Measurements from ENCODE around the gene NAB1. TPM values are rescaled to one million over a fixed set of nuclear protein-coding genes. Genes with fewer than 3 reads are reported as not detected.

Gene NAB1
- total RNA-seq, 1 experiment from 2014 or later: 40.2 TPM

DNA sequence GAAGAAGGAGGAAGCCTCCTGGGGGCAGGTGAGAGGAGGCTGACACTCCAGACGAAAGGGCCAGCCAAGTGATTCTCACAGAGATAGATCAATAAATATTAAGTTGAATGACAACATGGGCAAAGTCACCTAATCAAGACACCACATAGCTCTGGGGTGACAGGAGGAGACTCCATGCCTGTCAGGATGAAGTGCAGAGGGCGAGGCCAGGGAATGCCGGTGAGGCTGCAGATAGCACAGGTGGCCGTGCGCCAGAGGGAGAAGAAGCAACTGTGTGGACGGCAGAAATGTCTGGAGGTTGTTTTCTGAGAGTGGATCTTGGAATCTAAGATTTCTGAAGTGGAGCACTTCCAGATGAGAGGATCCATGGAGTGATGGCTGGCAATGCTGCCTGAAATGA is 71.4 kb downstream of the NAB1 start:
- in situ Hi-C loops (cut with HindIII; ENCODE audit: low pct_unique_long_range_greater_than_20kb, low sequenced_read_pairs) (no loop called here), intact Hi-C loops (cut with micrococcal nuclease; ENCODE audit: unreplicated experiment) (no loop called here)
- BruUV-seq (replicated peaks): no TSS peak
- H3K4me1 ChIP-seq (ENCODE audit: control insufficient read depth, insufficient read depth, low read length): peaks cover 9% of the 10 kb centered on the region
- no peaks in the 10 kb centered on the region for H3K36me3 ChIP-seq (ENCODE audit: control insufficient read depth, insufficient read depth, low read length)
- H3K27me3 ChIP-seq (ENCODE audit: control insufficient read depth, insufficient read depth, low read length): no peaks in the 10 kb centered on the region
- H3K27ac ChIP-seq (ENCODE audit: low read length): no peak overlapping the region
- no peak for ATAC-seq
- H3K9me3 ChIP-seq (ENCODE audit: control insufficient read depth, insufficient read depth, low read depth, low read length): no peaks in the 10 kb centered on the region
- CTCF ChIA-PET: interaction anchor here (0.7 kb wide), 1 partner anchor 376 kb away, joined by 3 read pairs; no protein-coding TSS in a partner anchor
- TF ChIP-seq POLR2AphosphoS5 (IDR thresholded peaks at IDR 0.05; ENCODE audit: low read depth, low read length) (no peak), TCF7L2 (IDR thresholded peaks at IDR 0.05; ENCODE audit: low read depth, low read length) (no peak), SIN3A (IDR thresholded peaks at IDR 0.05; ENCODE audit: borderline replicate concordance, insufficient read depth, low read depth, low read length) (no peak)
- TF ChIP-seq, protein P1, sequence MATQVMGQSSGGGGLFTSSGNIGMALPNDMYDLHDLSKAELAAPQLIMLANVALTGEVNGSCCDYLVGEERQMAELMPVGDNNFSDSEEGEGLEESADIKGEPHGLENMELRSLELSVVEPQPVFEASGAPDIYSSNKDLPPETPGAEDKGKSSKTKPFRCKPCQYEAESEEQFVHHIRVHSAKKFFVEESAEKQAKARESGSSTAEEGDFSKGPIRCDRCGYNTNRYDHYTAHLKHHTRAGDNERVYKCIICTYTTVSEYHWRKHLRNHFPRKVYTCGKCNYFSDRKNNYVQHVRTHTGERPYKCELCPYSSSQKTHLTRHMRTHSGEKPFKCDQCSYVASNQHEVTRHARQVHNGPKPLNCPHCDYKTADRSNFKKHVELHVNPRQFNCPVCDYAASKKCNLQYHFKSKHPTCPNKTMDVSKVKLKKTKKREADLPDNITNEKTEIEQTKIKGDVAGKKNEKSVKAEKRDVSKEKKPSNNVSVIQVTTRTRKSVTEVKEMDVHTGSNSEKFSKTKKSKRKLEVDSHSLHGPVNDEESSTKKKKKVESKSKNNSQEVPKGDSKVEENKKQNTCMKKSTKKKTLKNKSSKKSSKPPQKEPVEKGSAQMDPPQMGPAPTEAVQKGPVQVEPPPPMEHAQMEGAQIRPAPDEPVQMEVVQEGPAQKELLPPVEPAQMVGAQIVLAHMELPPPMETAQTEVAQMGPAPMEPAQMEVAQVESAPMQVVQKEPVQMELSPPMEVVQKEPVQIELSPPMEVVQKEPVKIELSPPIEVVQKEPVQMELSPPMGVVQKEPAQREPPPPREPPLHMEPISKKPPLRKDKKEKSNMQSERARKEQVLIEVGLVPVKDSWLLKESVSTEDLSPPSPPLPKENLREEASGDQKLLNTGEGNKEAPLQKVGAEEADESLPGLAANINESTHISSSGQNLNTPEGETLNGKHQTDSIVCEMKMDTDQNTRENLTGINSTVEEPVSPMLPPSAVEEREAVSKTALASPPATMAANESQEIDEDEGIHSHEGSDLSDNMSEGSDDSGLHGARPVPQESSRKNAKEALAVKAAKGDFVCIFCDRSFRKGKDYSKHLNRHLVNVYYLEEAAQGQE (IDR thresholded peaks at IDR 0.05; ENCODE audit: insufficient read depth in 1 of 2, low read depth in 2 of 2, low read length in 1 of 2): no peak
- TF ChIP-seq, protein P2, sequence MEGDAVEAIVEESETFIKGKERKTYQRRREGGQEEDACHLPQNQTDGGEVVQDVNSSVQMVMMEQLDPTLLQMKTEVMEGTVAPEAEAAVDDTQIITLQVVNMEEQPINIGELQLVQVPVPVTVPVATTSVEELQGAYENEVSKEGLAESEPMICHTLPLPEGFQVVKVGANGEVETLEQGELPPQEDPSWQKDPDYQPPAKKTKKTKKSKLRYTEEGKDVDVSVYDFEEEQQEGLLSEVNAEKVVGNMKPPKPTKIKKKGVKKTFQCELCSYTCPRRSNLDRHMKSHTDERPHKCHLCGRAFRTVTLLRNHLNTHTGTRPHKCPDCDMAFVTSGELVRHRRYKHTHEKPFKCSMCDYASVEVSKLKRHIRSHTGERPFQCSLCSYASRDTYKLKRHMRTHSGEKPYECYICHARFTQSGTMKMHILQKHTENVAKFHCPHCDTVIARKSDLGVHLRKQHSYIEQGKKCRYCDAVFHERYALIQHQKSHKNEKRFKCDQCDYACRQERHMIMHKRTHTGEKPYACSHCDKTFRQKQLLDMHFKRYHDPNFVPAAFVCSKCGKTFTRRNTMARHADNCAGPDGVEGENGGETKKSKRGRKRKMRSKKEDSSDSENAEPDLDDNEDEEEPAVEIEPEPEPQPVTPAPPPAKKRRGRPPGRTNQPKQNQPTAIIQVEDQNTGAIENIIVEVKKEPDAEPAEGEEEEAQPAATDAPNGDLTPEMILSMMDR (IDR thresholded peaks at IDR 0.05): no peak
- H3K4me3 ChIP-seq (ENCODE audit: low read depth in 2 of 2, low read length in 2 of 2): no peak overlapping the region
- DNase-seq (ENCODE audit: low read depth, low spot score): no peak
- POLR2A ChIA-PET: no interaction called here

GRCh38 chr2:190720691-190721090 is 71.8 kb downstream of the NAB1 start:
- no peak for DNase-seq (ENCODE audit: low read depth, low spot score)
- no peak for ATAC-seq
- no TSS peak for BruUV-seq (replicated peaks)
- Histone ChIP-seq H3K27me3 (ENCODE audit: control insufficient read depth, insufficient read depth, low read length) (no peaks in the 10 kb centered on the region), H3K27ac (ENCODE audit: low read length) (no peak overlapping the region), H3K9me3 (ENCODE audit: control insufficient read depth, insufficient read depth, low read depth, low read length) (no peaks in the 10 kb centered on the region), H3K36me3 (ENCODE audit: control insufficient read depth, insufficient read depth, low read length) (no peaks in the 10 kb centered on the region), H3K4me1 (ENCODE audit: control insufficient read depth, insufficient read depth, low read length) (peaks cover 9% of the 10 kb centered on the region), H3K4me3 (ENCODE audit: low read depth in 2 of 2, low read length in 2 of 2) (no peak overlapping the region)
- TF ChIP-seq, protein P1 (IDR thresholded peaks at IDR 0.05; ENCODE audit: insufficient read depth in 1 of 2, low read depth in 2 of 2, low read length in 1 of 2): no peak
- no peak for TF ChIP-seq POLR2AphosphoS5 (IDR thresholded peaks at IDR 0.05; ENCODE audit: low read depth, low read length)
- TF ChIP-seq, protein P2 (IDR thresholded peaks at IDR 0.05): no peak
- TF ChIP-seq SIN3A (IDR thresholded peaks at IDR 0.05; ENCODE audit: borderline replicate concordance, insufficient read depth, low read depth, low read length): no peak
- TF ChIP-seq TCF7L2 (IDR thresholded peaks at IDR 0.05; ENCODE audit: low read depth, low read length): no peak
- in situ Hi-C loops (cut with HindIII; ENCODE audit: low pct_unique_long_range_greater_than_20kb, low sequenced_read_pairs): no loop called here
- ChIA-PET CTCF (no interaction called here), POLR2A (no interaction called here)
- intact Hi-C loops (cut with micrococcal nuclease; ENCODE audit: unreplicated experiment): no loop called here

All from Panc1 (cell line).